ENCODE results near the gene CSMD2.
A peak's percentile ranks its signal among the peaks of the same experiment; 100 is the strongest.

Gene CSMD2

GRCh38 chr1:33993301-33993700 lies 171.7 kb downstream of the CSMD2 start:
- no peak overlapping the region for H3K4me3 ChIP-seq (ENCODE audit: control insufficient read depth, low read depth, low read length)
- no peak for DNase-seq (ENCODE audit: low read depth)
- no peak for TF ChIP-seq CTCF (IDR thresholded peaks at IDR 0.05; ENCODE audit: control insufficient read depth, insufficient read depth, low read depth, low read length, missing control alignments)

GRCh38 chr1:33990281-33990680 lies 174.7 kb downstream of the CSMD2 start:
- no peak for DNase-seq (ENCODE audit: low read depth)
- no peak for TF ChIP-seq CTCF (IDR thresholded peaks at IDR 0.05; ENCODE audit: control insufficient read depth, insufficient read depth, low read depth, low read length, missing control alignments)
- H3K4me3 ChIP-seq (ENCODE audit: control insufficient read depth, low read depth, low read length) = no peak overlapping the region

GRCh38 chr1:33988161-33988560 lies 176.9 kb downstream of the CSMD2 start:
- no peak overlapping the region for H3K4me3 ChIP-seq (ENCODE audit: control insufficient read depth, low read depth, low read length)
- TF ChIP-seq CTCF (IDR thresholded peaks at IDR 0.05; ENCODE audit: control insufficient read depth, insufficient read depth, low read depth, low read length, missing control alignments) = no peak
- no peak for DNase-seq (ENCODE audit: low read depth)

- no peak overlapping the region for H3K4me3 ChIP-seq (ENCODE audit: control insufficient read depth, low read depth, low read length)
- no peak for TF ChIP-seq CTCF (IDR thresholded peaks at IDR 0.05; ENCODE audit: control insufficient read depth, insufficient read depth, low read depth, low read length, missing control alignments)
- DNase-seq (ENCODE audit: low read depth) = peak; percentile 80
Observed at GRCh38 chr1:33986390-33987095, 178.5 kb downstream of the CSMD2 start.

- no peak for DNase-seq (ENCODE audit: low read depth)
- H3K4me3 ChIP-seq (ENCODE audit: control insufficient read depth, low read depth, low read length) = no peak overlapping the region
- no peak for TF ChIP-seq CTCF (IDR thresholded peaks at IDR 0.05; ENCODE audit: control insufficient read depth, insufficient read depth, low read depth, low read length, missing control alignments)
Observed at GRCh38 chr1:33985656-33986055, 179.4 kb downstream of the CSMD2 start.

- DNase-seq (ENCODE audit: low read depth) = peak; percentile 64
- no peak overlapping the region for H3K4me3 ChIP-seq (ENCODE audit: control insufficient read depth, low read depth, low read length)
- TF ChIP-seq CTCF (IDR thresholded peaks at IDR 0.05; ENCODE audit: control insufficient read depth, insufficient read depth, low read depth, low read length, missing control alignments) = no peak
Observed at GRCh38 chr1:33984906-33985565, 180.0 kb downstream of the CSMD2 start.
